ENCODE results near the gene ANKRA2.
A peak's percentile ranks its signal among the peaks of the same experiment; 100 is the strongest.
"Not testable (repeated sequence)": the region's sequence is repeated elsewhere in the genome, so short reads cannot be mapped to it uniquely, and the experiment has no call there.

The ANKRA2 gene

DNA sequence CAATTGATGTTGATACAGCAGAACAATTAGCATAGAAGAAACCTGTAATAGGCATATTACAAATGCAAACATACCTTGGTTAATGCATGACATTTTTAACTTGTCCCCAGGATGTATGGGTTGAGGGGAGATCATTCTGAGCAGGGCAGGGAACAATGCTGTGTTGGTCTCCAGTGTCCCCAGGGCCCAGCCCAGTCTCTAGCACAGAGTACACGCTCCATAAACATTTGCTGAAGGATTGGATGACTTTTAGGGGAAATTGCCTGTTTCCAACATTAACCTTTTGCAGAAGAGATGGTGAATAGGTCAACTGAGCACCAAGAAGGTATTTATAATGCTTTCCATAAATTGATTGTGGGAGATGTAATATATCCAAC is 20.0 kb downstream of the ANKRA2 start:
- DNase-seq (ENCODE audit: low spot score) = no peak

GRCh38 chr5:73544429-73545402 is 20.7 kb downstream of the ANKRA2 start:
- no peak for DNase-seq (ENCODE audit: low spot score)

DNA sequence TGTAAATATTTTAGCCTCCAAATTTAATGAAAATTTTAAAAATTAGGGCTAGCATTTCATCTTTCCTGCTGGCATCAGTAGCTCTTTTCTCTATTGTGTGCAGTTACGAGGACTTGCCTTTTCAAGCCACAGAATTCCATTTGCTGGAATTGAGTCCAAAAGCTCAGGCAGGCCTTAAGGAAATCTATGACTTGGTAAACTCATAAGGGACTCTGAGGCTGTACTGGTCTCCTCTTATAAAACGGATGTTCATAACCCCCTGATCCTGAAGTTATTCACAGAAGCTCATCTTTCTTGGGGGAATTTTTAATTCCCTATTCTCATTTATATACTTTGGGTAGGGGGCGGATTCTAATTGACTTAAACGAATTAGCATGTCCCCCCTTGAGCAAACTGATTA is 23.4 kb downstream of the ANKRA2 start:
- DNase-seq (ENCODE audit: low spot score) = no peak

DNA sequence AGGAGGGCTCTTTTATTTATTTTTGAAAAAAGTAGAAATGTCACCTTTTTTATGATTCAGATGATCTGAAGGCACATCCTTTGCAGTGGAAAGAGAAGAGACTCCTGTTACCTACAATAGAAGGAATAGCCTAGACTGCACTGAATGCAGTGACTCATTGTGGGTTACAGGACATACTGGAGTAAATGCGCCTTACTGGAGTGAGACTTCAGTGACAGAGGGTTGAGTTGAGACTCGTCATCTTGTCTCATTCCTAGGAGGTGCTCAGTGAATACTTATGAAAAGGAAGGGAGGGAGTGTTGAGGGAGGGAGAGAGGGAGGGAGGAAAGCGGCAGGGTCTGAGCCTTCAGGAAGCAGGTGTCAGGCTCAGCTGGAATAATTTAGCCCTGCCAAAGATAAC is 25.2 kb downstream of the ANKRA2 start:
- DNase-seq (ENCODE audit: low spot score) = peak; percentile 61

GRCh38 chr5:73539730-73540129 is 25.7 kb downstream of the ANKRA2 start:
- DNase-seq (ENCODE audit: low spot score) = no peak

GRCh38 chr5:73534971-73535370 is 30.5 kb downstream of the ANKRA2 start:
- no peak for DNase-seq (ENCODE audit: low spot score)

GRCh38 chr5:73534011-73534644 is 31.3 kb downstream of the ANKRA2 start:
- peak; percentile 48 for DNase-seq (ENCODE audit: low spot score)

GRCh38 chr5:73532195-73532594 is 33.2 kb downstream of the ANKRA2 start:
- DNase-seq (ENCODE audit: low spot score) = no peak

DNA sequence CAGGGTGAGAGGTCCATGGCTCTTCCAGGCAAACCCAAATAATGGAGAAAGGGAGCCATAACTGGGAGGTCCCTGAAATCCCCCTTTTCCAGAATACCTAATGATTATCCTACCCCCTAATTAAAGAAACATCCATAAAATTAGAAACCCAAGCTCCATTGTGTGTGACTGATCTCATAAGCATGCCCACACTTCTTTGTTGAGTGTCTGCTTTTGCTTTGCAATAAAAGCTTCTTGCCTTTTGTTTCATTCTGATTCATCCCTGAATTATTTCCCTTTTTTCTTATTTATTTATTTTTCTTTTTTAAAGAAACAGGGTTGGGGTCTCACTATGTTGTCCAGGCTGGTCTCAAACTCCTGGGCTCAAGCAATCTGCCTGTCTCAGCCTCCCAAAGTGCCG is 34.1 kb downstream of the ANKRA2 start:
- DNase-seq (ENCODE audit: low spot score) = peak; percentile 38

GRCh38 chr5:73529081-73529480 is 36.4 kb downstream of the ANKRA2 start:
- no peak for DNase-seq (ENCODE audit: low spot score)

DNA sequence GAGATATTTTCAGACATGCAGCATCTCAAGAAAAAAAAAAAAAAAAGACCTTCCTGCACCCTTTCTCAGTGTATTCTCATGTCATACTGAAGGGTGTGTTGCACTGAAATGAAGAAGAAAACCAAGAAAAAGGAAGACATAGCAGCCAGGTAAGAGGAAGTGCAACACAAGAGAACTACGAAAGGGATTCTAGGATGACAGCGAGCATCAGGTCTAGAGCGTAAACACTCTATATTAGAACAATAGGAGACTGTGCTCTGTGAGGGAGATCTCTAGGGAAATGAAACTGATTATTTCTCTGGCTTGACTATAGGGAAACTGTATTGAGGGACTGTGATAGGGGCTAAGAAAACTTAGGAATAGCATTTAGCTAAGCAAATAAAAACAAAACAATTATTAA is 37.2 kb downstream of the ANKRA2 start:
- no peak for DNase-seq (ENCODE audit: low spot score)

DNA sequence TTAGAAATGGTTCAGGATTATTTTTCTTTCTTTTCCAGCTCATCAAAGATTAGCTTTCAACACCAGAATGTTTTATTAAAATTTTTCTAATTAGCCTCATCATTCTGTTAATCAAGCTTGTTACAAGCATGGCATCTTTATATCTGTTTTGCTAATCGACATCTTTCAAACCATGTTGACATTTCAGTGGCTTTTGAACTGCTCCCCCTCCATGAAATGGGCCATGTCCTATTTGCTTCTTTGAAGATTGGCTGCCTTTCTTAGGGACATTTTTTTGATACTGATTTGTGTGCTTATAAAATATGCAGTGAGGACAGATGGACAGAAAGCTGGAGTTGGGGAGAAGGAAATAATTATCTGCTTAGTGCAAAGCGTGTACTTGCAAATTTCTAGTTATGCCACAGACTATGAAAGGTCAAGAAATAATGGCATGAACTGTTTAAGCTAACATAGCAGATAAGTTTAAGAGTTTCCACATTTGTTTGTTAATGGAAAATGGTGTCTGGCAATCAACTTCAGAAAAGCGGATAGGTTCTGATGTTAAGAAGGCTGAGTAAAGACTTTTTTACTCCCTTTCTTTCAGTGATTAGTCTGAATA is 39.7 kb downstream of the ANKRA2 start:
- DNase-seq (ENCODE audit: low spot score) = no peak

DNA sequence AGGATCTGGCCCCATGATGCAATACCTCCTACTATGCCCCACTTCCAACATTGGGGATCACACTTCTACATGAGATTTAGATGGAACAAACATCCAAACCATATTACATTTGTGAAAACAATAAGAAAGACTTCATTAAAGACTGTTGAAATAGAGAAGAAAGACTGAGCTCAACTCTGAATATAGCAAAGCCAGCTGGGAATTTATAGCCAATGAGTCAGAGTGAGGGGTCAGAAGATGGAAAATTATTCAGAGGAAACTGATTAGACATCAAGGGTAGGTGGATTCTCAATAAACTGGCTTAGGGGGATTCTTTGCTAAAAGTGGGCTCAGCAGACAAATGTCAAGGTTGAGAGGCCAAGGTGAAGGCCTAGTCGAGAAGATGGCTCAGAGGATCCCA is 41.6 kb downstream of the ANKRA2 start:
- DNase-seq (ENCODE audit: low spot score) = no peak

GRCh38 chr5:73522989-73523388 is 42.5 kb downstream of the ANKRA2 start:
- no peak for DNase-seq (ENCODE audit: low spot score)

- DNase-seq (ENCODE audit: low spot score) = peak; percentile 92
Observed at GRCh38 chr5:73519531-73520283, 45.7 kb downstream of the ANKRA2 start.

DNA sequence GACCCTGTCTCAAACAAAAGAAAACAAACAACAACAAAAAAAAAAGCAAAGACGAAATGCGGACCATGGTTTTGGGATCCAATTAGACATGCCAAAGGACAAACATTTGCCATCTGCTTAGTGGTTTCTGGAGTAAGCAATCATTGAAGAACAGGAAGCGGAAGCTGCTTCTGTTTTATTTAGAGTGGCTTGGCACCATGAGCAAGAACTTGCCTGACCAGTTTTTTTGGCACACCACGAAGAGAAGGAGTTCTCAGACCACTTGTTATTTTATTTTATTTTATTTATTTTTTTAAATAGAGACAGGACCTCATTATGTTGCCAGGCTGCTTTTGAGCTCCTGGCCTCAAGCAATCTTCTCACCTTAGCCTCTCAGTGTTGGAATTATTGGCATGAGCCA is 50.2 kb downstream of the ANKRA2 start:
- no peak for DNase-seq (ENCODE audit: low spot score)

- no peak for DNase-seq (ENCODE audit: low spot score)
Observed at GRCh38 chr5:73514418-73514817, 51.0 kb downstream of the ANKRA2 start.

- DNase-seq (ENCODE audit: low spot score) = no peak
Observed at GRCh38 chr5:73513996-73514395, 51.4 kb downstream of the ANKRA2 start.

- DNase-seq (ENCODE audit: low spot score) = not testable (repeated sequence)
Observed at GRCh38 chr5:73508521-73508920, 56.9 kb downstream of the ANKRA2 start.

GRCh38 chr5:73507062-73507461 is 58.4 kb downstream of the ANKRA2 start:
- DNase-seq (ENCODE audit: low spot score) = no peak

DNA sequence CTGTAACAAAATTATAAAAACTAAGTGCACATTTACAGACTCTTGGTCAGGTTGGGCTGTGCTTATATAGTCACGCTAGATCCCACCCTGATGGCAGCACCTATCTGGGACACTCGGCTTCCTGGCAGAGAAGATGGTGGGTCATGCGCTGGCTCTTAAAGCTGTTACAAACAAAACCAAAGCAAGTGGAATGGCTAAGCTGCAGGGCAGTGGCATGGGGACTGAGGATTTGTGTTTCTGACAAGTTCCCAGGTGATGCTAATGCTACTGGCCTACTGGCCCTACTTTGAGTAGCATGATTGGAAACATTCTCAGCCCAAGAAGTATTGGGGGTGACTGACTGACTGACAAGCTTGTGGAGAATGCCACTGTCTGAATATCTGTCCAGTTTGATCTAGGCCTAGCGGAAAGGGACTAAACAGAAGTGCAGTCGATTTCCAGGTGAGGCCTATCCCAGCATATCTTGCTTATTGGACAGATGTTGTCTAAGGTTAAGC is 58.9 kb downstream of the ANKRA2 start:
- DNase-seq (ENCODE audit: low spot score) = no peak

Measured in AG20443 (cell line).